HG03378 (cell line): ENCODE data around the gene EPHA10.
A peak's percentile ranks its signal among the peaks of the same experiment; 100 is the strongest.
"Not testable (repeated sequence)": the region's sequence is repeated elsewhere in the genome, so short reads cannot be mapped to it uniquely, and the experiment has no call there.

Source experiments
- ATAC-seq: cut with Tn5 transposase; IDR thresholded peaks from one replicate; pipeline ENCODE4 v1.9.1; 2021; ENCODE audit warnings: mild to moderate bottlenecking, moderate library complexity; ENCODE audit not compliant: unreplicated experiment

Gene EPHA10

DNA sequence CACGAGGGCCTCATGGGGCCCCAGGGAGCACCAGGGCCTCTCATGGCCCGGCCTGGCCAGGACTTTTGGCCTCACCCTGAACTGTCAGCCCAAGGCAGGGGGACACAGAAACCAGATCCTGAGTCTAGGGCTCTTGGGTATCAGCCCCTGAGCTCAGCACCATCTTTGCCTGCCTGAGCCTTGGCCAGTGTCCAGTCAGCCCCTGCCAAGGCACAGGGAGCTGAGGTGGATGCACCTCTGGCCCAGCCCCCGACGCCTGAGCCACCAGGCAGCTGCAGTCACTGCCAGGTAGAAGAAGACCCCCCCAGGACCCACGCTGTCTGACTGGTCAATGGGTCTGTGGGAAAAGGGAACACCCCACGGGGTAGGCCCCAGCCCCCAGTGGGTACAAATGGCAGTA, 47.3 kb downstream of the EPHA10 start:
- ATAC-seq = no peak

DNA sequence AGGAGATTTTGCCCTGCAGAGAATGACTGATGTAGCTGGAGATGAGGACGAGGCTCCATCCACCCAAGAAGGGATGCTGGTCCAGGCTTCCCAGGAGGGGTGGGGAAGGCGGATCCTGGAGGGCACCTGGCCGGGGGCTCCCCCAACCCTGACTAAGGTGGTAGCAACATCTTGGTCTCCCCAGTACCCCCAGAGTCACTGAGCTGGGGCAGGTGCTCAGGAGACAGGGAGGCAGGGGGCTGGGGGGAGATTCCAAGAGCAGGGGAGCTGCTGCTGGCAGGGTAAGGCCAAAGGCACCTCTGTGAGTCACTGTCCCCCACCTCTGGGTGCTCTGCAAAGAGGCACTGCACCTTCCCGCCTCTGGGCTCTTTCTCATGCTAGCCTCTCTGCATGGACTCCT, 48.6 kb downstream of the EPHA10 start:
- no peak for ATAC-seq

- ATAC-seq = no peak
Observed at GRCh38 chr1:37714689-37715088, 50.2 kb downstream of the EPHA10 start.

GRCh38 chr1:37714226-37714625, 50.7 kb downstream of the EPHA10 start:
- no peak for ATAC-seq

- no peak for ATAC-seq
Observed at GRCh38 chr1:37708471-37708870, 56.4 kb downstream of the EPHA10 start.

DNA sequence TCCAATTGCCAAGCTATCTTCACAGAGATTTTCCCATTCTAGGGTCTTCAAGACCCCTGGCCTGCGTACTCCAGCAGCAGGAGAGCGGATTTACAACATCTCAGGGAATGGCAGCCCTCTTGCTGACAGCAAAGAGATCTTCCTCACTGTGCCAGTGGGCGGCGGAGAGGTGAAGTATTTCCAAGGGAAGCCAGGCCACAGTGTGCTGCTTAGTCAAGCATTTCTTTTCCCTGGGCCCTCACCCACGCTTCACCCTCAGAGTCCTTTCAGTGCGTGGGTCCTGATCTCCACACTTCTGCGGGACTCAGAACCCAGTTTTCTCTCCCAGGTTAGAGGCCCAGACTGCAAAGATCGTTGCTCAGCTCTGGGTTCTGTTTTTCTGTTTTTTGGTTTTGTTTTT, 59.5 kb downstream of the EPHA10 start:
- ATAC-seq = no peak

DNA sequence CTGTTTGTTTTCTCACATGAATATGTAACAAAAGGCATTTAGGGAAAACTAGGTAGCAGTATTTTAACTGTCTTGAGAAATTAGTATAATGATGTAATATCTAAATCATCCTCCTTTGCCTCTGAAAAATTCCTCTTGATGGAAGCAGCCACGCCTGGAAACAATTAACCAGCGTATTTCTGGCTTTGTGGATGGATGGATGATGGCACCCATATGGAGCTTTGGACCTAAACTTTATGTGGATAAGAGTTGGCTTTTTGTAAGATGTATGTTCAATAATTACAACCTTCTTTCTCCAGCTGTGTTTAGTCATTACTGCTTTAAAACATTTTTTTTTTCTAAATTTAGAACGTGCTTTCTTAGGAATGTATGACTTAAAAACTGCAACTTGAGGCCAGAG, 60.0 kb downstream of the EPHA10 start:
- ATAC-seq = no peak

DNA sequence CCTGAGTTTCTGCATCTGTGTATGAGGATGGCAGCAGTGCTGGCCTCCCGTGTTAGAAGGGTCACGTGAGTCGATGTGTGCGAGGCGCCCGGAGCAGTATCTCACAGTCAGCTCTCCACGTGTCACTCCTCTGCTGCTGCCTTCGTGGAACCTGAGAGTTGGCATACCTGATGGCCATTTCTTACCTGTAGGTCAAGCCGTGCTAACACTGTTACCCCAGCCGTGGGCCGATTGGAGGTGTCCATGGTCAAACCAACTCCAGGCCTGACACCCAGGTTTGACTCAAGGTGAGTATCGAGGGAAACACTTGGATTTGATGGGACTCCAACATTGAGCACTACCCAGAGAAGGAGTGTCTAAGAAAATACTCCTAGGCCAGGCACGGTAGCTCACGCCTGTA, 61.9 kb downstream of the EPHA10 start:
- ATAC-seq = no peak

DNA sequence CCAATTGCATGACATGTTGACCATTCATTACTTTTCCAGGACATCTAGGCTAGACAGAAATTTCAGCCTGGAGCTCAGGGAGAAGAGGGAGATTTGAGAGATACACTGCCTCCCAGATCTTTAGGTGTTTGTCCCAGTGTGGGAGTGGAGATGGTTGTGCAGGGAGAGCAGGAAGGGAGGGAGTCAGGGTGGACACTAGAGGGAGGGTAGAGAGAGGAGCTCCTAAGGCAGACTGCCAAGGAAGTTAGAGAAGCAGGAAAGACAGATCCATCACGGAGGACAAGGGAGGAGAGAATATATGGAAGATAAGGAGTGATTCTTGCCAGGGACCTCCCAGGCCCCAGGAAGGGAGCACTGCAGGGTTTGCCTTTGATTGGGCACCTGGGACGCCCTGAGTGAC, 63.9 kb downstream of the EPHA10 start:
- ATAC-seq = no peak

DNA sequence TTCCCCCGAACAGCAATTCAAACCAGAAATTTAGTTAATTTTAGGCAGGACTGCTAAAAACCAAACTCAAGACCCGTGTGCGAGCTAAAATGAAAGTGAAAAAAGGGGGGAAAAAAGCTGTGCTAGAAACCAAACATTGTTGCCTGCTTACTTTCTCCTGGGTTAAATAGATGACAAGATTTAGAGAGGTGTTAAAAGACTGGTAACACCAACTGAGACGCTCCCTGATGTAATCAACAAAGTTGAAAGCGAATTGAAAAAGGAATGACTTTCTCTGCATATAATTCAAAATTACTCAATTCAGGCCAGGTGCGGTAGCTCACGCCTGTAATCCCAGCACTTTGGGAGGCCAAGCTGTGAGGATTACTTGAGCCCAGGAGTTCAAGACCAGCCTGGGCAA, 65.8 kb downstream of the EPHA10 start:
- ATAC-seq = no peak

GRCh38 chr1:37697737-37698136, 67.2 kb downstream of the EPHA10 start:
- no peak for ATAC-seq

DNA sequence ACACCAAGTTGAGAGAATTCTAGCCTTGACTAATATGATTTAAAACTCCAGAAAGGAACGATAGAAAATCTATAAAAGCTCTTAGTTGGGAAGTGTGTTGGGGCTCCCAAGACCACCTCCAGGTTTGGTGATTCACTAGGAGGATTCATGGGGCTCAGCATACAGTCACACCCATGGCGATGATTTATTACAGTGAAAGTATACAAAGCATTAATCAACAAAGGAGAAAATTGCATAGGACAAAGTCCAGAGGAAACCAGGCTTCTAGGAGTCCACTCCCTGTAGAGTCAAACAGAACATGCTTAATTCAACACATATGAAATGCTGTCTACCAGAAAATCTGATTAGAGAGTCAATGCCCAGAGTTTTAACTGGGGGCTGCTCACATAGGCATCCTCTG, 67.8 kb downstream of the EPHA10 start:
- ATAC-seq = no peak

DNA sequence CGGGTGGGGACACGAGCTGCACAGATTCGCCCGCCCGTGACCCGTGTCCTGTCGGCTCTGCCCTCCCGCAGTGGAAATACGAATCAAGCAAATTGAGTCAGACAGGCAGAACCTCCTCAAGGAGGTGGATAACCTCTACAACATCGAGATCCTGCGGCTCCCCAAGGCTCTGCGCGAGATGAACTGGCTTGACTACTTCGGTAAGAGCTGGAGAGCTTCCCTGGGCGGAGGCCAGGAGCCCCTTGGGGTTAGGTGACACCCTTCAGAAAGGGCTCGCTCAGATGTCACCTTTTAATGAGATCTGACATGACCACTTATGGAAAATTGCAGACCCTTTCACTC, 72.1 kb downstream of the EPHA10 start:
- no peak for ATAC-seq

GRCh38 chr1:37692078-37692833, 72.7 kb downstream of the EPHA10 start, which contains the start of gene CDCA8:
CDCA8 (plus strand) TSS chr1:37692516; CDS start chr1:37692691, 175 bp downstream.
- ATAC-seq = peak; percentile 64

GRCh38 chr1:37691497-37692077, 73.3 kb downstream of the EPHA10 start:
- ATAC-seq = no peak

- ATAC-seq = no peak
Observed at GRCh38 chr1:37688926-37689325, 76.0 kb downstream of the EPHA10 start.

GRCh38 chr1:37687764-37688163, 77.2 kb downstream of the EPHA10 start:
- not testable (repeated sequence) for ATAC-seq

- no peak for ATAC-seq
Observed at GRCh38 chr1:37685722-37686121, 79.2 kb downstream of the EPHA10 start.

- ATAC-seq = not testable (repeated sequence)
Observed at GRCh38 chr1:37684182-37684581, 80.7 kb downstream of the EPHA10 start.

- ATAC-seq = no peak
Observed at GRCh38 chr1:37682334-37682987, 82.5 kb downstream of the EPHA10 start.

GRCh38 chr1:37680933-37681332, 84.0 kb downstream of the EPHA10 start:
- ATAC-seq = no peak

- no peak for ATAC-seq
Observed at GRCh38 chr1:37677808-37678207, 87.1 kb downstream of the EPHA10 start.
